ENCODE data around the gene TRIO. TPM values are rescaled to one million over a fixed set of nuclear protein-coding genes. Genes with fewer than 3 reads are reported as not detected.
A peak's percentile ranks its signal among the peaks of the same experiment; 100 is the strongest.

The TRIO gene
- total RNA-seq, 1 donor from 2014 or later, result 57.0 TPM

DNA sequence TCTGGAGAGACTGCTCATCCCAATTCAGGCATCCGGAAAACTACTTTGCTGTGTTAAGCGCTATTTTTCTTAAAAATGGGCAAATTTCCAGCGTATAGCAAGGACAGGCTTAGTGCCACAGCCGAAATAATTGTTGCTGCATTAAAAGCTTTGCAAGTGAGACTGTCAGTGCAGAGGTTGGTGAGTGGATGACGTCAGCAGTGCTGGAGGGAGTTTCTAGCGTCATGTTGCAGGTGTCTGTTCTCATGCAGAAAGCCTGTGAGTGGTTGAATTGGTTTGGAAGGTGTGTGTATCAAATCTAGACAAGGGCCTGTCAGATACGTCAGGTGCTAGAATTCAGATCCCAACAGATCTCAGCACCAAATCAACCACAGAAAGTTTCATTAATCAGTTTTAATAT, 204.4 kb downstream of the TRIO start:
- no peak for ATAC-seq
- no peak for DNase-seq
- intact Hi-C loops (cut with micrococcal nuclease), result no loop called here

- ATAC-seq, result no peak
- DNase-seq, result no peak
- intact Hi-C loops (cut with micrococcal nuclease), result no loop called here
Measured at GRCh38 chr5:14348142-14348541, 205.0 kb downstream of the TRIO start.

GRCh38 chr5:14349029-14349428, 205.9 kb downstream of the TRIO start:
- intact Hi-C loops (cut with micrococcal nuclease), result no loop called here
- ATAC-seq (no peak), DNase-seq (no peak)

GRCh38 chr5:14351086-14351661, 208.0 kb downstream of the TRIO start:
- DNase-seq, result no peak
- ATAC-seq, result peak; percentile 31
- intact Hi-C loops (cut with micrococcal nuclease), result no loop called here

- intact Hi-C loops (cut with micrococcal nuclease), result no loop called here
- peak; percentile 87 for ATAC-seq
Measured at GRCh38 chr5:14351845-14352712, 208.9 kb downstream of the TRIO start.

DNA sequence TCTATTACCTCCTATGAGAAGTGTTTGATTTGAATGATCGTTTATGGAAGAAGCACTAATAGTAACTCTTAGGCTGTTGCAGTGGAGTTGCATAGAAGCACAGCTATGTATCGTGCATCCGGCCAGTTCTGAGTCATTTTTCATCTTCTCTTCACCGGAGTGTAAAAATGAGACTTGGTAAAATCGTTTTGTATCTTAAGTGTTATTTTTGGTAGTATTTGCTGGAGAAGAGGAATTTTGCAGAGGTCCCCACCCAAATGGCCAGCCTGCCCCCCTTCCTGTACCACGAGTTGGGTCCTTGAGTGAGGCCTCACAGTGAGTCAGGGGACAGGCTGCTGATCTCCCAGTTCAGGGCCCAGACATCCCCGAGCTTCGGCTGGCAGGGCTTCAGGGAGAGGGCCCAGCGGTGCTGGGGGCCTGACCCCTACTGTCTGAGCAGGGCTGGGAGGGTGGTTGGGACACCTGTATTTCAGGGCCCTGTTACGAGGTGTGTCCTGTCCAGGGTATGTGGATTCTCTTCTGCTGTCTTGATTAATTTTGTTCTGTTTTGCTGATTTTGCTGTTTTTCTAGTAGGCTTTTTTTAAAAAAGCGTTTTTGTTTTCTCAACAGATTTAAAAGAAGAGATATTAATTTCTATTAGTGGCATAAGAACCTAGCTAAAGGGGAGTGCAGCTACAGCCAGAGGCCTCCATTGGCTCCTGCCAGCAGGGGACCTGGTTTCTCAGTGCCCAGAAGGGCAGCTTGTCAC, 210.8 kb downstream of the TRIO start:
- intact Hi-C loops (cut with micrococcal nuclease), result no loop called here
- ATAC-seq (no peak), DNase-seq (no peak)

More at GRCh38 chr5:14351845-14352712, 208.9 kb downstream of the TRIO start:
- peak; percentile 81 for DNase-seq

- ATAC-seq (no peak), DNase-seq (no peak)
- intact Hi-C loops (cut with micrococcal nuclease), result no loop called here
Measured at GRCh38 chr5:14355391-14355790, 212.2 kb downstream of the TRIO start.

DNA sequence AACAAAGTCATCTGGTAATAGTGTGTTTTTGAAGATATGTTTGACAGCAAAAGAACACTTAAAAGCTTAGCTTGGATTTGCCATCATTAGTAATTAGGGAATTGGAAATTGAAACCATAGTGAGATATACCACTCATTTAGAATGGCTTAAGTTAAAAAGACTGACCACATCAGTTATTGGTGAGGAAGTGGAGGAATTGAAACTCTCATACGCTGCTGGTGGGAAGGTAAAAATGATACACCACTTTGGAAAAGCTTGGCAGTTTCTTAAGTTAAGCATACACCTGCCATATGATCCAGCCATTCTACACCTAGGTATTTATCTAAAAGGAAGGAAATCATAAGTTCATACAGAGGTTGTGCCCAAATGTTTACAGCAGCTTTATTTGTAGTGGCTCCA, 213.2 kb downstream of the TRIO start:
- ATAC-seq (no peak), DNase-seq (no peak)
- intact Hi-C loops (cut with micrococcal nuclease), result no loop called here

GRCh38 chr5:14357441-14357840, 214.3 kb downstream of the TRIO start:
- ATAC-seq (peak; percentile 96), DNase-seq (peak; percentile 82)
- intact Hi-C loops (cut with micrococcal nuclease), result no loop called here

DNA sequence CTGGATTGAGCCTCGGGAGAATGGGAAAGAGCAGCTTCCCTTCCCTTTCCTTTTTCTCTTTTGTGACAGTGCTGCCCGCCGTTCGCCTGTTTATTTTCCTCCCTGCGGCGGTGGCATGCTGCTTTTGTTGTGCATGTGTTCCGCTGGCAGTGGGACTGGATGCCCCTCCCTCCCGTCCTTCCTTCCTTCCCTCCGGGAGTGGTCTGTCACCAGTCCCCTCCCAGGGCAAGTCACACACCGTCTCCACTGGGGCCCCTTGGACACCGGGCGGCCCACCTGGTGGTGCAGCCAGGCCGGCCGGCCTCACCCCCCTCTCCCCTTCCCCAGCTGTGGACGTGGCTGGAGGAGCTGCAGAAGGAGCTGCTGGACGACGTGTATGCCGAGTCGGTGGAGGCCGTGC, 214.7 kb downstream of the TRIO start:
- DNase-seq, result no peak
- intact Hi-C loops (cut with micrococcal nuclease), result no loop called here
- peak; percentile 14 for ATAC-seq

DNA sequence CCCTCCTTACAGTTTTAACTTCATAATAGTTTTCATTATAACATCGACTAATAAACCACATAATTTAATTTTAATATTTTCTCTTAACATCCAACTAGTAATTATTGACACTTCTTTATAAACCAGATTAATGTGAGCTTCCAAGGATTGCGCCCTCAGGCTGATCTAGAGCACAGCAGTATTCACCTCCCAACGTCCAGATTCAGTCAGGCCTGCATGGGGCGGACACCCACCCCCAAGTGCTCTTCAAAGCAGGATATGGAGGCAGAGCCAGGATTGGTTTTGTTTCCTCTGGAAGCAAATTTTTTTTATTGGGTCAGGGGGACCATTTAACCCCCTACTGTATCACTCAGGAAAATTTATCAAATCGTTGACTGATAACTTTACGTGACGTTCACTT, 215.4 kb downstream of the TRIO start:
- ATAC-seq (no peak), DNase-seq (no peak)
- intact Hi-C loops (cut with micrococcal nuclease), result no loop called here

- intact Hi-C loops (cut with micrococcal nuclease), result no loop called here
- DNase-seq (no peak), ATAC-seq (no peak)
Measured at GRCh38 chr5:14359069-14360043, 216.2 kb downstream of the TRIO start.

GRCh38 chr5:14362491-14362890, 219.3 kb downstream of the TRIO start:
- intact Hi-C loops (cut with micrococcal nuclease), result no loop called here

GRCh38 chr5:14364096-14364495, 221.0 kb downstream of the TRIO start:
- DNase-seq, result no peak

More at GRCh38 chr5:14362491-14362890, 219.3 kb downstream of the TRIO start:
- DNase-seq (no peak), ATAC-seq (no peak)

DNA sequence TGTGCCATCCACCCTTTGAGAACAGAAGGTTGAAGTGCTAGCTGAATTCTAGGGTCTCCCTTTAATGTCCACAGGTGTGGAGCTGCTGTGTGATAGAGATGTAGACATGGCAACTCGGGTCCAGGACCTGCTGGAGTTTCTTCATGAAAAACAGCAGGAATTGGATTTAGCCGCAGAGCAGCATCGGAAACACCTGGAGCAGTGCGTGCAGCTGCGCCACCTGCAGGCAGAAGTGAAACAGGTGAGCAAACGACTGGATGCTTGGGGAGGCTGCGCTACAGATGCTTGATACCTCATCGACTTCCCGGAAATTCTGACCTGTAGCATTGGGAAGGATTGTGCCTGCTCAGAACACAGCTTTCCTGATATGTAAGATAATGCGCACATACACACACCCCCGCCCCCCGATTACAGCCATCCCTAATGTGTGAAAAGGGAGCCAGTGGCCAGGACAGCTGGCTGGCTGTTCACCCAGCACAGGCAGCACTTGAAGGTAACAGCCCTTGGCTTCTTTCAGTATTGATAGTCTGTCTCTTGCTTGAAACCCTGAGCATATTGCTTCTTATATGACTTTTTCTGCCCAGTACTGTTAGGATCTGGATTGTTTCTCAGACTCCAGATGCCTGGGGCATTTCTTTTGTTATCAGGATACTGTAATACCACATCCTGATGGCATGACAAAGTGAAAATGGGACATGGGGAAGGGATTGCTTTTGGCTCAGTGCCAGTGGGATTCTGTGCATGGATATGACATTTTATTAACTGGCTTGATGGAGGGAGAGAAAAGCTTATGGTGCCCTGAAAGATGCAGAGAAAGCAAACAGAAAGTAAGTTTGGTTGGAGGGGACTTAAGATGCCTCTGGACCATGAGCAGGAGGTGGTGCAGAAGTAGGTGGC, 221.7 kb downstream of the TRIO start:
- ATAC-seq (no peak), DNase-seq (no peak)
- intact Hi-C loops (cut with micrococcal nuclease), result no loop called here

More at GRCh38 chr5:14364096-14364495, 221.0 kb downstream of the TRIO start:
- intact Hi-C loops (cut with micrococcal nuclease), result no loop called here
- ATAC-seq, result no peak

DNA sequence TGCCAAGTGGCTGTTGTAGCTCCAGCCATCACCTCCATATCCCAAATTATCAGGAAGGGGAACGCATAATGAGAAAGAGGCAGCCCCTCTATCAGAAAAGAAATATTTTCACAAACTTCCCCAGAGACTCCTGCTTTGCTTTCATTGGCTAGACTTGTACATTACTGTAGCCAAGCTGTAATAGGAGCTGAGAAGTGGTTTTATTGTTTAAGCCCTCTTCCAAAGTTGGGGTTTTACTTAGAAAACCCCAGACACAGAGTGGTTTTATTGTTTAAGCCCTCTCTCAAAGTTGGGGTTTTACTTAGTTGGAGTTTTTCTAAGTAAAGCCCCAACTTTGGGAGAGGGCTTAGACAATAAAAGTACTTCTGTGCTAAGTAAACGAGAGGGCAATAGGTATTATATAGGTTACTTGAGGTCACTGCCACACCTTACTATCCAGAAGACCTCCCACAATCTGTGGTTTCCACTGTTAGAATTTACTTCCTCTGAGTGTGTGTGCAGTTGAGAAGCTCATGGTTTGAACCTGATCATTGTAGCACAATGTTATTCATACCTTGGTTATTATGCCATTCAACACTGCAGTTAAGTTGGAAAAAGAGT, 222.8 kb downstream of the TRIO start:
- ATAC-seq (no peak), DNase-seq (no peak)
- intact Hi-C loops (cut with micrococcal nuclease), result no loop called here

DNA sequence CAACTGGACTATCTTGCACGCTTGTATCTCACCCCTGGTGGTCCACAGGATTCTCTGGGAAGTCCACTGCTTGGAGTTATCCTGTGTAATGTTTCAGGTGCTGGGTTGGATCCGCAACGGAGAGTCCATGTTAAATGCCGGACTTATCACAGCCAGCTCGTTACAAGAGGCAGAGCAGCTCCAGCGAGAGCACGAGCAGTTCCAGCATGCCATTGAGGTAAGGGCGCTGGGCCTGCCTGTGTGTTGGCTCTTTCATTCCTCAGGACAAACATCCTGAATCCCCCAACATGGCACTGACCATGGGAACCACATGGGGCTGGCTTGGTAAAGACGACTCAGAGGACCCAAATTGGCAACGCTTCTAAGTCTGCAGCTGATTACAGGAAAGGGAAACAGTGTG, 223.6 kb downstream of the TRIO start:
- intact Hi-C loops (cut with micrococcal nuclease), result no loop called here
- DNase-seq, result peak; percentile 51
- ATAC-seq, result peak; percentile 88

- DNase-seq (no peak), ATAC-seq (peak; percentile 55)
- intact Hi-C loops (cut with micrococcal nuclease), result no loop called here
Measured at GRCh38 chr5:14367364-14367763, 224.2 kb downstream of the TRIO start.

Measured in left ventricle myocardium superior (tissue), 1 donor.